ENCODE results near the gene RBM4B. TPM values are rescaled to one million over a fixed set of nuclear protein-coding genes. Genes with fewer than 3 reads are reported as not detected.
"Not testable (repeated sequence)": the region's sequence is repeated elsewhere in the genome, so short reads cannot be mapped to it uniquely, and the experiment has no call there.

The RBM4B gene
- total RNA-seq, 1 donor from 2014 or later, result 20.3 TPM

GRCh38 chr11:66725114-66725513, 47.4 kb upstream of the RBM4B start:
- no peak overlapping the region for H3K4me2 ChIP-seq (ENCODE audit: low read length)
- peaks cover 5% of the 10 kb centered on the region for H3K9me3 Mint-ChIP-seq (ENCODE audit: unreplicated experiment)
- DNase-seq (ENCODE audit: low read depth) (no peak), FAIRE-seq (no peak)
- no peak for TF ChIP-seq CTCF (IDR thresholded peaks at IDR 0.05; ENCODE audit: insufficient read depth, low read depth, low read length)
- no peaks in the 10 kb centered on the region for H3K9me3 ChIP-seq (ENCODE audit: insufficient read depth, low read depth, low read length)
- H3K4me1 Mint-ChIP-seq (ENCODE audit: low read depth, unreplicated experiment), result peaks cover 22% of the 10 kb centered on the region
- no peaks in the 10 kb centered on the region for H3K79me2 ChIP-seq (ENCODE audit: insufficient read depth, low read length)
- no peak overlapping the region for H3K4me3 Mint-ChIP-seq (ENCODE audit: unreplicated experiment)
- no peaks in the 10 kb centered on the region for H4K20me1 ChIP-seq (ENCODE audit: insufficient read depth, low read length)
- H3K36me3 ChIP-seq (ENCODE audit: insufficient read depth, low read length), result no peaks in the 10 kb centered on the region
- no peak overlapping the region for H3K4me3 ChIP-seq (ENCODE audit: insufficient read depth, low read depth, low read length)
- no peak overlapping the region for H3K27ac Mint-ChIP-seq (ENCODE audit: unreplicated experiment)
- H3K27me3 Mint-ChIP-seq (ENCODE audit: low read depth, unreplicated experiment), result peaks cover 19% of the 10 kb centered on the region
- peaks cover 20% of the 10 kb centered on the region for H3K27me3 ChIP-seq (ENCODE audit: insufficient read depth, low read length)
- peaks cover 5% of the 10 kb centered on the region for H3K36me3 Mint-ChIP-seq (ENCODE audit: low read depth, unreplicated experiment)
- H3K27ac ChIP-seq (ENCODE audit: low read depth, low read length), result no peak overlapping the region
- H2AFZ ChIP-seq (ENCODE audit: low read depth, low read length), result no peak overlapping the region
- peaks cover 25% of the 10 kb centered on the region for H3K4me1 ChIP-seq (ENCODE audit: insufficient read depth, low read length)
- no peak overlapping the region for H3K9ac ChIP-seq (ENCODE audit: low read length)

- not testable (repeated sequence) for H3K27ac ChIP-seq (ENCODE audit: low read depth, low read length); H4K20me1 ChIP-seq (ENCODE audit: insufficient read depth, low read length); H3K9me3 Mint-ChIP-seq (ENCODE audit: unreplicated experiment); DNase-seq (ENCODE audit: low read depth); H3K36me3 ChIP-seq (ENCODE audit: insufficient read depth, low read length); FAIRE-seq; H2AFZ ChIP-seq (ENCODE audit: low read depth, low read length); H3K9me3 ChIP-seq (ENCODE audit: insufficient read depth, low read depth, low read length); H3K79me2 ChIP-seq (ENCODE audit: insufficient read depth, low read length); H3K9ac ChIP-seq (ENCODE audit: low read length); H3K27ac Mint-ChIP-seq (ENCODE audit: unreplicated experiment); H3K36me3 Mint-ChIP-seq (ENCODE audit: low read depth, unreplicated experiment); H3K4me2 ChIP-seq (ENCODE audit: low read length); H3K4me3 ChIP-seq (ENCODE audit: insufficient read depth, low read depth, low read length); H3K4me3 Mint-ChIP-seq (ENCODE audit: unreplicated experiment)
- peaks cover 15% of the 10 kb centered on the region for H3K27me3 ChIP-seq (ENCODE audit: insufficient read depth, low read length)
- Mint-ChIP-seq H3K27me3 (ENCODE audit: low read depth, unreplicated experiment) (peaks cover 15% of the 10 kb centered on the region), H3K4me1 (ENCODE audit: low read depth, unreplicated experiment) (peaks cover 28% of the 10 kb centered on the region)
- peaks cover 30% of the 10 kb centered on the region for H3K4me1 ChIP-seq (ENCODE audit: insufficient read depth, low read length)
Observed at GRCh38 chr11:66724167-66724566, 46.5 kb upstream of the RBM4B start.

- H2AFZ ChIP-seq (ENCODE audit: low read depth, low read length), result no peak overlapping the region
- no peak overlapping the region for H3K4me2 ChIP-seq (ENCODE audit: low read length)
- Mint-ChIP-seq H3K9me3 (ENCODE audit: unreplicated experiment) (peaks cover 4% of the 10 kb centered on the region), H3K4me1 (ENCODE audit: low read depth, unreplicated experiment) (peaks cover 27% of the 10 kb centered on the region), H3K27me3 (ENCODE audit: low read depth, unreplicated experiment) (peaks cover 13% of the 10 kb centered on the region), H3K27ac (ENCODE audit: unreplicated experiment) (no peak overlapping the region), H3K36me3 (ENCODE audit: low read depth, unreplicated experiment) (peaks cover 5% of the 10 kb centered on the region), H3K4me3 (ENCODE audit: unreplicated experiment) (no peak overlapping the region)
- FAIRE-seq, result no peak
- H4K20me1 ChIP-seq (ENCODE audit: insufficient read depth, low read length), result no peaks in the 10 kb centered on the region
- no peak for TF ChIP-seq EZH2 (IDR thresholded peaks at IDR 0.05; ENCODE audit: insufficient read depth, low read length)
- no peak for TF ChIP-seq CTCF (IDR thresholded peaks at IDR 0.05; ENCODE audit: insufficient read depth, low read depth, low read length)
- no peaks in the 10 kb centered on the region for H3K9me3 ChIP-seq (ENCODE audit: insufficient read depth, low read depth, low read length)
- H3K27ac ChIP-seq (ENCODE audit: low read depth, low read length), result no peak overlapping the region
- no peaks in the 10 kb centered on the region for H3K79me2 ChIP-seq (ENCODE audit: insufficient read depth, low read length)
- H3K4me1 ChIP-seq (ENCODE audit: insufficient read depth, low read length), result peaks cover 28% of the 10 kb centered on the region
- no peaks in the 10 kb centered on the region for H3K36me3 ChIP-seq (ENCODE audit: insufficient read depth, low read length)
- H3K4me3 ChIP-seq (ENCODE audit: insufficient read depth, low read depth, low read length), result no peak overlapping the region
- H3K9ac ChIP-seq (ENCODE audit: low read length), result no peak overlapping the region
- peaks cover 14% of the 10 kb centered on the region for H3K27me3 ChIP-seq (ENCODE audit: insufficient read depth, low read length)
- DNase-seq (ENCODE audit: low read depth), result no peak
Observed at GRCh38 chr11:66723693-66724092, 46.0 kb upstream of the RBM4B start.

Data from astrocyte (in vitro differentiated cells and primary cell).